Astrocyte (in vitro differentiated cells and primary cell): ENCODE data around the gene PMS1. TPM values are rescaled to one million over a fixed set of nuclear protein-coding genes. Genes with fewer than 3 reads are reported as not detected.

Experiments used
- DNase-seq: peaks from one replicate; pipeline ENCODE4 v3.0.0-alpha.2; 2010; ENCODE audit warnings: low read depth
- FAIRE-seq: peaks from 2 replicates; lab custom pipeline; 2011; peaks lifted over from hg19 to GRCh38; lab: Jason Lieb, UNC
- H2AFZ ChIP-seq: 2 replicates; pipeline ENCODE4 v1.6.0; 2012; ENCODE audit warnings: low read depth, low read length, inconsistent platforms
- H3K27ac ChIP-seq: 2 replicates; pipeline ENCODE4 v1.5.1; 2011; ENCODE audit warnings: low read depth, low read length, inconsistent platforms
- H3K27me3 ChIP-seq: 2 replicates; pipeline ENCODE4 v1.6.0; 2011; ENCODE audit warnings: low read length, inconsistent platforms; ENCODE audit not compliant: insufficient read depth
- H3K36me3 ChIP-seq: 2 replicates; pipeline ENCODE4 v1.5.1; 2011; ENCODE audit warnings: low read length, inconsistent platforms; ENCODE audit not compliant: insufficient read depth
- H3K4me1 ChIP-seq: 2 replicates; pipeline ENCODE4 v1.5.1; 2011; ENCODE audit warnings: low read length, inconsistent platforms; ENCODE audit not compliant: insufficient read depth
- H3K4me2 ChIP-seq: 2 replicates; pipeline ENCODE4 v1.6.0; 2012; ENCODE audit warnings: low read length, inconsistent platforms
- H3K4me3 ChIP-seq: 2 replicates; pipeline ENCODE4 v1.5.1; 2011; ENCODE audit warnings: low read depth, mild to moderate bottlenecking, low read length, inconsistent platforms; ENCODE audit not compliant: insufficient read depth
- H3K79me2 ChIP-seq: 2 replicates; pipeline ENCODE4 v1.6.0; 2012; ENCODE audit warnings: mild to moderate bottlenecking, low read length, inconsistent platforms; ENCODE audit not compliant: insufficient read depth
- H3K9ac ChIP-seq: 2 replicates; pipeline ENCODE4 v1.6.0; 2012; ENCODE audit warnings: mild to moderate bottlenecking, low read length, inconsistent platforms
- H3K9me3 ChIP-seq: 2 replicates; pipeline ENCODE4 v1.5.1; 2012; ENCODE audit warnings: low read depth, mild to moderate bottlenecking, low read length, inconsistent platforms; ENCODE audit not compliant: insufficient read depth
- H4K20me1 ChIP-seq: 2 replicates; pipeline ENCODE4 v1.6.0; 2012; ENCODE audit warnings: low read length, inconsistent platforms; ENCODE audit not compliant: insufficient read depth
- H3K27ac Mint-ChIP-seq: one replicate; pipeline ENCODE4 v1.8.0; 2021; ENCODE audit warnings: mild to moderate bottlenecking, mixed read lengths; ENCODE audit not compliant: unreplicated experiment
- H3K27me3 Mint-ChIP-seq: one replicate; pipeline ENCODE4 v1.8.0; 2021; ENCODE audit warnings: low read depth, mixed read lengths; ENCODE audit not compliant: unreplicated experiment
- H3K36me3 Mint-ChIP-seq: one replicate; pipeline ENCODE4 v1.8.0; 2021; ENCODE audit warnings: low read depth, mixed read lengths; ENCODE audit not compliant: unreplicated experiment
- H3K4me1 Mint-ChIP-seq: one replicate; pipeline ENCODE4 v1.8.0; 2021; ENCODE audit warnings: low read depth, mixed read lengths; ENCODE audit not compliant: unreplicated experiment
- H3K4me3 Mint-ChIP-seq: one replicate; pipeline ENCODE4 v1.8.0; 2021; ENCODE audit warnings: mild to moderate bottlenecking, moderate library complexity, mixed read lengths; ENCODE audit not compliant: unreplicated experiment
- H3K9me3 Mint-ChIP-seq: one replicate; pipeline ENCODE4 v1.8.0; 2021; ENCODE audit warnings: mild to moderate bottlenecking, mixed read lengths; ENCODE audit not compliant: unreplicated experiment
- CTCF ChIP-seq: IDR thresholded peaks from 2 replicates; pipeline ENCODE4 v1.5.1; 2011; ENCODE audit warnings: low read depth, mild to moderate bottlenecking, inconsistent platforms, low read length, moderate library complexity; ENCODE audit not compliant: insufficient read depth
- EZH2 ChIP-seq: IDR thresholded peaks from 2 replicates; pipeline ENCODE4 v1.6.1; 2012; ENCODE audit warnings: mild to moderate bottlenecking, low read length, inconsistent platforms; ENCODE audit not compliant: insufficient read depth
- total RNA-seq: library from RNA; stranded (reverse); gene quantifications from 2 replicates; pipeline ENCODE4 v1.2.1, GENCODE V29; 2021

The PMS1 gene
- total RNA-seq, 1 donor from 2014 or later, result 27.5 TPM

GRCh38 chr2:189901664-189902063 is 117.4 kb downstream of the PMS1 start:
- FAIRE-seq (no peak), DNase-seq (no peak)
- Histone ChIP-seq H3K9me3 (no peaks in the 10 kb centered on the region), H3K9ac (no peak overlapping the region), H3K36me3 (no peaks in the 10 kb centered on the region), H3K27me3 (no peaks in the 10 kb centered on the region), H3K4me3 (no peak overlapping the region), H4K20me1 (no peaks in the 10 kb centered on the region), H2AFZ (no peak overlapping the region), H3K27ac (no peak overlapping the region), H3K4me2 (no peak overlapping the region), H3K79me2 (no peaks in the 10 kb centered on the region), H3K4me1 (no peaks in the 10 kb centered on the region)
- Mint-ChIP-seq H3K27me3 (no peaks in the 10 kb centered on the region), H3K36me3 (no peaks in the 10 kb centered on the region), H3K9me3 (no peaks in the 10 kb centered on the region), H3K4me1 (no peaks in the 10 kb centered on the region), H3K4me3 (no peak overlapping the region), H3K27ac (no peak overlapping the region)
- no peak for TF ChIP-seq CTCF

GRCh38 chr2:189913821-189914220 is 129.6 kb downstream of the PMS1 start:
- no peak overlapping the region for H3K9ac ChIP-seq
- no peaks in the 10 kb centered on the region for H3K27me3 ChIP-seq
- no peaks in the 10 kb centered on the region for H3K79me2 ChIP-seq
- Mint-ChIP-seq H3K27me3 (no peaks in the 10 kb centered on the region), H3K9me3 (no peaks in the 10 kb centered on the region), H3K4me3 (no peak overlapping the region), H3K4me1 (no peaks in the 10 kb centered on the region), H3K27ac (no peak overlapping the region), H3K36me3 (no peaks in the 10 kb centered on the region)
- H3K36me3 ChIP-seq, result no peaks in the 10 kb centered on the region
- DNase-seq (no peak), FAIRE-seq (no peak)
- no peak overlapping the region for H3K4me3 ChIP-seq
- TF ChIP-seq CTCF, result no peak
- TF ChIP-seq EZH2, result no peak
- H3K4me1 ChIP-seq, result no peaks in the 10 kb centered on the region
- no peak overlapping the region for H2AFZ ChIP-seq
- no peak overlapping the region for H3K27ac ChIP-seq
- H3K9me3 ChIP-seq, result no peaks in the 10 kb centered on the region
- H3K4me2 ChIP-seq, result no peak overlapping the region
- no peaks in the 10 kb centered on the region for H4K20me1 ChIP-seq

GRCh38 chr2:189916651-189917050 is 132.4 kb downstream of the PMS1 start:
- no peak overlapping the region for H2AFZ ChIP-seq
- H3K9me3 ChIP-seq, result no peaks in the 10 kb centered on the region
- no peak for DNase-seq
- FAIRE-seq, result no peak
- no peaks in the 10 kb centered on the region for H3K36me3 Mint-ChIP-seq
- no peak overlapping the region for H3K4me2 ChIP-seq
- no peaks in the 10 kb centered on the region for H3K79me2 ChIP-seq
- H3K4me1 Mint-ChIP-seq, result no peaks in the 10 kb centered on the region
- H3K27ac ChIP-seq, result no peak overlapping the region
- no peaks in the 10 kb centered on the region for H3K36me3 ChIP-seq
- H3K9me3 Mint-ChIP-seq, result no peaks in the 10 kb centered on the region
- no peak overlapping the region for H3K9ac ChIP-seq
- H3K4me3 Mint-ChIP-seq, result no peak overlapping the region
- no peak overlapping the region for H3K27ac Mint-ChIP-seq
- no peaks in the 10 kb centered on the region for H3K27me3 Mint-ChIP-seq
- TF ChIP-seq CTCF (no peak), EZH2 (no peak)
- H3K4me1 ChIP-seq, result no peaks in the 10 kb centered on the region
- no peaks in the 10 kb centered on the region for H3K27me3 ChIP-seq
- H3K4me3 ChIP-seq, result no peak overlapping the region
- no peaks in the 10 kb centered on the region for H4K20me1 ChIP-seq

Other genes with a start within 250 kb of the PMS1 start
- 2.2 and 3.1 TPM in 2 replicates for gene SLC40A1, start 203.7 kb upstream of the PMS1 start, total RNA-seq
- gene ASNSD1, start 123.0 kb upstream of the PMS1 start, total RNA-seq, result 31.7 and 32.8 TPM in 2 replicates
- gene ANKAR, start 109.8 kb upstream of the PMS1 start, total RNA-seq, result 3.1 and 3.6 TPM in 2 replicates
- gene OSGEPL1, start 21.7 kb upstream of the PMS1 start, total RNA-seq, result 3.0 and 4.1 TPM in 2 replicates
- gene ORMDL1, start 111 bp upstream of the PMS1 start, total RNA-seq, result 47.5 and 49.3 TPM in 2 replicates